Stimulated activated naive B cell treated with anti-CD40 and anti-IgM and Interleukin-4, amounts not matched to agents 10 μg/mL and 1 μg/mL and 100 μg/mL, for 72 hours (primary cell): ENCODE measurements around the gene ACBD4.

Experiments
- ATAC-seq, 2 donors: fragments of 150-1000 bp; cut with Tn5 transposase; replicated peaks; 2 replicates each; pipeline ENCODE4 v1.10.0; 2021; ENCODE audit warnings: moderate library complexity in 1 of 2
- DNase-seq: peaks from one replicate; pipeline ENCODE4 v3.0.0; 2021
- H3K27ac Mint-ChIP-seq: one replicate; pipeline ENCODE4 v1.8.0; 2022; ENCODE audit warnings: mild to moderate bottlenecking, mixed read lengths
- H3K27me3 Mint-ChIP-seq, 2 donors: one replicate each; pipeline ENCODE4 v1.8.0; 2022; ENCODE audit warnings: mixed read lengths in 2 of 2
- H3K36me3 Mint-ChIP-seq, 2 donors: one replicate each; pipeline ENCODE4 v1.8.0; 2022; ENCODE audit warnings: mixed read lengths in 2 of 2, mild to moderate bottlenecking in 1 of 2
- H3K4me1 Mint-ChIP-seq, 2 donors: one replicate each; pipeline ENCODE4 v1.8.0; 2022; ENCODE audit warnings: mixed read lengths in 2 of 2, mild to moderate bottlenecking in 1 of 2
- H3K4me3 Mint-ChIP-seq, 2 donors: one replicate each; pipeline ENCODE4 v1.8.0; 2022; ENCODE audit warnings: mild to moderate bottlenecking in 2 of 2, mixed read lengths in 2 of 2, moderate library complexity in 1 of 2
- H3K9me3 Mint-ChIP-seq, 2 donors: one replicate each; pipeline ENCODE4 v1.8.0; 2022; ENCODE audit warnings: mixed read lengths in 2 of 2, mild to moderate bottlenecking in 1 of 2

ACBD4 gene

DNA sequence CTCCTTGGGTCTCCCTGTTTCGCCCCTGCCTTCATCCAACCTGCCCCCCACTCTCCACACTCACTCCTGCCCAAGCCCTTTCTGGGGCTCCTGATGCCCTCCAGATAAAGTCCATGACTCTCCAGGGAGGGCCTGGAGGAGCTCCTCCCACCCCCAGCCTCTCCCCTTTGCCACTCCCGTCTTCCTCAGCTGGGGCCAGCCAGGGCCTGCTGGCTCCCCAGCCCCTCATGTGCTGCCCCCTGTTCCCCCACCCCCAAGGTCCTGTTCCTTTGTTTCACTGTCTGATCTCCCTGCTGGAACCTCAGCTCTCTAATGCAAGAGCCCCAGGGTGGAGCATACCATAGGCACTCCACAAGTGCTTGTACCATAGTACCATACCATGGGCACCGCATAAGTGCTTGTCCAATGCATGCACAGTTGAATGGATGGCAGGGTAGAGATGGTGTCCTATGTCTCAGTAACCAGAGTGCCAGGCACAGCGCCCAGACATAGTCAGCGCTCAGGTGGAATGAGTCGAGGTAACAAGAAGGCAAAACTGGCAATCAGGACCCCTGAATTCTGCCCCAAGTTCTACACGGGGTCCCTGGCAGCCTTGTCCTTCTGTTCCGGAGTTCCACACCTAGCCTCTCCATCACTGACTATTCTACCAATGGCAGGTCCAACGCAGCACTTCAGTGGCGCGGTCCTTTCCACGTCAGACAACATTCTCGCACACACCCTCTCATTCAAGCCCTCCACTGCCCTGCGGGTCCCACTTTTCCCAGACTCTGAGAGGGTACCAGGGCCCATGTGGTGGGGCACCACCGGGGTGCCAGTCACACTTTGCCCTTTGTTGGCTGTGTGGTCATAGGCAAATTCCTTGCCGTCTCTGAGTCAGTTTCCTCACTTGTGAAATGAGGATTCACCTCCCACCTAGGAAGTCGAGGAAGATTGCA, 4.5 kb upstream of the ACBD4 start:
- H3K36me3 Mint-ChIP-seq = no peaks in the 10 kb centered on the region
- H3K27ac Mint-ChIP-seq = no peak overlapping the region
- DNase-seq (no peak), ATAC-seq (no peak)
- H3K4me1 Mint-ChIP-seq = peaks cover 3 to 23% of the 10 kb centered on the region in 2 donors
- H3K27me3 Mint-ChIP-seq = peaks cover 10 to 17% of the 10 kb centered on the region in 2 donors
- H3K4me3 Mint-ChIP-seq = no peak overlapping the region
- no peaks in the 10 kb centered on the region for H3K9me3 Mint-ChIP-seq

DNA sequence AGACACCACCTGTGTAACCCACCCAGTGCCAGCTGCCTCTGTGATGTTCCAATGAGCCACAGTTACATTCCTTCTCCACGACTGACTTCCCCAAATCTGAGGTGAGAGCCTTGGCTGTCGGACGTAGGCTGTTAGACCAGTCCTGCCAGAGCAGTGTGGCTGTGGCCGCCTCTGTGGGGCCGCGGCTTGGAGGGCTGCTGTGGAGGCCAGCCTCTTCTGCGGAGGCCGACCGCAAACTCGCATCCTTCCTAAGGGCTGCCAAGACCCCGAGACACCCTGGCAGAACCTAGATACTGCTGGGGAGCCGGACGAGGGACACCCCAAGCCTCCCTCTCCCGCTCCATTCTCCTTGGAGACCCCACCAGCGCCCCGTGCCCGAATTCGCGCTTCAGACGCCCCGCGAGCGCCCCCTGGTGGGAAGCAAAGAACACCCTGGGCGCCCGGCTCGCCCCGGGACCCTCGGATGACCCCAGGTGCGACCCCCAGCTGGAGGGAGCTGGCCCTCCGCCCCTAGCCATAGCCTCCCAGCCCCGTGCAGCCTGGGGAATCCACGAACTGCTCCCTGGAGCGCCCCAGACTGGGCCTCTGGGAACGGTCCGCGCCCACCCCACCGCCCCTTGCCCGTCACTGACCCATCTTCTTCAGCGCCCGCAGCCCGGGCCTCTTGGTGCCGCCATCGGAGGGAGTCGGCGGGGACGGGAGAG, 3.7 kb upstream of the ACBD4 start:
- DNase-seq = peak; percentile 36
- Mint-ChIP-seq H3K36me3 (no peaks in the 10 kb centered on the region), H3K9me3 (no peaks in the 10 kb centered on the region), H3K27me3 (peaks cover 10 to 17% of the 10 kb centered on the region in 2 donors), H3K4me3 (peak overlapping the region; percentile 83 to 93), H3K4me1 (peaks cover 8 to 31% of the 10 kb centered on the region in 2 donors), H3K27ac (peak overlapping the region; percentile 56)
- ATAC-seq = peak in 1 of 2 donors; percentile 0

DNA sequence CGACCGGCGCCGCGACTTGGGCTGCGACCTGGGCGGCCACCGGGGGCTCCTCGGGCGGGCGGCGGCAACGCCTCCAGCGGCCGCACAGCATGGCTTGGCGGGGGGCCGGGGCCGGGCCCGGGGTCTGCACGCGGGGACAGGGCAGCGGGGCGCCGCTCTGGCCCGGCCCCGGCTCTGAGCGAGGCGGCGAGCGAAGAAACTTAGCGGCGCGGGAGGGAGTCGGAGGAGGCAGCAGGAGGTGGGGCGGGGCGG, 3.2 kb upstream of the ACBD4 start, which contains the start of gene PLCD3:
Gene PLCD3, minus strand, starts transcription at position 196 of the 252 bp plus-strand sequence. Its CDS starts 105 bp downstream, at position 91.
- DNase-seq = no peak
- peaks cover 10 to 17% of the 10 kb centered on the region in 2 donors for H3K27me3 Mint-ChIP-seq
- no peak for ATAC-seq
- no peaks in the 10 kb centered on the region for H3K9me3 Mint-ChIP-seq
- H3K4me3 Mint-ChIP-seq = peak within 1 kb of the TSS; percentile 83 to 93
- H3K4me1 Mint-ChIP-seq = peaks cover 8 to 36% of the 10 kb centered on the region in 2 donors
- peak within 1 kb of the TSS; percentile 91 for H3K27ac Mint-ChIP-seq
- H3K36me3 Mint-ChIP-seq = no peaks in the 10 kb centered on the region

DNA sequence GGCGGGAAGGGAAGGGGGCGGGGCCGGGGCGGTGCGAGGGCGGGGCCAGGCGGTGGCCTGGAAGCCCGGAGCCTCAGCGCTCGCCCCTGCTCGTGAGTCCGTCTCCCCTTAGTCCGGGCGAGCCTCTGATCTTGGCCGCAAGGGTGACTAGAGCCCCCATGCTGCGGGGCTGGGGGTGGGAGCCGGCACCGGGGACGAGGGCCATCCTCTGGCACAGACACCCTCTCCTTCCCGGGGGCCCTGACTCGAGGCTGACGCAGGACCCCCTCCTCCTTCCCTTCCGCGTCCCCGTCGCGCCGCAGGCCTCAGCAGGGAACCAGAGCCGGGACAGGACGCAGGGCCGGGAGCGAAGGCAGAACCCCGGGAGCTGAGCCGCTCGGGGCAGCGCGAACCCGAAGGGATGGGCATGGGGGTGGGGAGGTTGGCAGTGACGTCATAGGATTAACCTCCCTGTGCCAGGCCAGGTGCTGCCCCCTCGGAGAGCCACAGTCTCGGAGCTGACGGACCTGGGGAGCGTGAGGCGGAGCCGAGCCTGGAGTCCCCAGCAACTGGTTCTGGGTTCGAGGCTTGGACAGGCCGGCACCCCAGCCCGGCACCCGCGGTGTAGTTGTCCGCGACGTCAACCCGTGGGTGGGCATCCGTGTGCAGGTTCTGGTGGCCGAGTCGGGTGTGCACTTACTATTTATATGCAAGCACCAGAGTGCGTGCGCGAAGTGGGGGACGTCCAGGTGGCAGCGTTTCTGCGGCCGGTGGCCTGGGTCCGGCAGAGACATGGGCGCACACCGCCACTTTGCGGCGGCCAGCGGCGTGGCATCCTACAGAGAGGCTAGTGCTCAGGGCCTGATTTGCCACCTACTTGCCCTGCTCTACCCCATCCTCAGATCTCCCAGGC, 2.7 kb upstream of the ACBD4 start:
- Mint-ChIP-seq H3K4me1 (peaks cover 8 to 37% of the 10 kb centered on the region in 2 donors), H3K4me3 (peak overlapping the region; percentile 83 to 93), H3K9me3 (no peaks in the 10 kb centered on the region), H3K36me3 (no peaks in the 10 kb centered on the region), H3K27me3 (peaks cover 10 to 17% of the 10 kb centered on the region in 2 donors), H3K27ac (peak overlapping the region; percentile 91)
- DNase-seq (peak; percentile 72), ATAC-seq (peak; percentile 55 to 59)

DNA sequence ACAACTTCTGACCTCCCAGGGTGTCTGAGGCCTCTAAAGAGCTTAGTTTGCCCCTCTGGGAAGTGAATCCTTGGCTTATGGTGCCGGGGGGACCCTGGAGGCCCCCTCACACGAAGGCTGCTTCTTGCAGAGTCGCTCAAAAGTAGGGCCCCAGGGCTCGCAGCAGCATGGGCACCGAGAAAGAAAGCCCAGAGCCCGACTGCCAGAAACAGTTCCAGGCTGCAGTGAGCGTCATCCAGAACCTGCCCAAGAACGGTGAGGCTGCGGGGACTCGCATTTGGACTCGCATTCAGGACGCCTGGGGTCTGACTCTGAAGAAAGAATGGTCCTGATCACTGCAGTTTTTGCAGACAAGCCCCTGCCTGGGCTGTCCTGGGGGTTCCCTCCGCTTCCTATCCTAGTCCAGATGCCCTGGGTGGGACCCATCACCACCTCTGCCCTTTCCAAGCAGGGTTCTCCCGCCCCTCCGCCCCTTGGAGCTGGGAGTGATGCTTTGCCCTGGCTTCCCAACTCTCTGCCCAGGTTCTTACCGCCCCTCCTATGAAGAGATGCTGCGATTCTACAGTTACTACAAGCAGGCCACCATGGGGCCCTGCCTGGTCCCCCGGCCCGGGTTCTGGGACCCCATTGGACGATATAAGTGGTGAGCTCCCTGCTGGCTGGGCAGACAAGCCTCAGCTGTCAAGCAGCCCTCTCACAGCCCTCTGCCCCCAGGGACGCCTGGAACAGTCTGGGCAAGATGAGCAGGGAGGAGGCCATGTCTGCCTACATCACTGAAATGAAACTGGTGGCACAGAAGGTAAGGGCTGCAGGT, 698 bp downstream of the ACBD4 start:
- DNase-seq = no peak
- Mint-ChIP-seq H3K27me3 (peaks cover 3 to 5% of the 10 kb centered on the region in 2 donors), H3K4me1 (peaks cover 12 to 37% of the 10 kb centered on the region in 2 donors), H3K27ac (peak overlapping the region; percentile 85), H3K9me3 (no peaks in the 10 kb centered on the region), H3K4me3 (peak overlapping the region; percentile 92 to 93), H3K36me3 (peaks cover 8 to 11% of the 10 kb centered on the region in 2 donors)
- no peak for ATAC-seq

DNA sequence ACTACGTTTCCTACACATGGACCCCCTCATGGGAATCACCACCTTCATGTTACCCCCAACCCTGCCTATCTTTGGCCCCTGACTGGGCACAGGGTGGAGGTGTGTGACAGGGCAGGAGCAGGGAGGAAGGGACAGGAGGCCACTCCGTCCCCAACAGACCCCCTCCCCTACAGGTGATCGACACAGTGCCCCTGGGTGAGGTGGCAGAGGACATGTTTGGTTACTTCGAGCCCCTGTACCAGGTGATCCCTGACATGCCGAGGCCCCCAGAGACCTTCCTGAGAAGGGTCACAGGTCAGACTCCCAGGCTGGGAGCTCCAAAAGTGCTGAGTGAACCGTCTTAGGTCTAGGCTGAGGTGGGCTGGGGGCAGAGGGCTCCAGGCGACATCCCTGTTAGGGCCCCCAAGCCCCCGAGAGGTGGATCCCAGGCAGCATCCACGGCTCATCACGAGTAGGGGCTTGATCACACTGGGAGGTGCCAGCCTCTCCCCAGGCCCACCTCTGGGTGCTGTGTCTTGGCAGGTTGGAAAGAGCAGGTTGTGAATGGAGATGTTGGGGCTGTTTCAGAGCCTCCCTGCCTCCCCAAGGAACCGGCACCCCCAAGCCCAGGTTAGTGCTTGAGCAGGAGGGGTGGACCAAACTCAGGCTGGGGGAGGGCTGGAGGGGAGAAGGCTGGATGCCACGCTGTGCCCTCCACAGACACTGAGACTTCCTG, 1.5 kb downstream of the ACBD4 start:
- no peaks in the 10 kb centered on the region for H3K27me3 Mint-ChIP-seq
- peaks cover 8 to 11% of the 10 kb centered on the region in 2 donors for H3K36me3 Mint-ChIP-seq
- no peak overlapping the region for H3K27ac Mint-ChIP-seq
- H3K9me3 Mint-ChIP-seq = no peaks in the 10 kb centered on the region
- peak overlapping the region; percentile 92 to 93 for H3K4me3 Mint-ChIP-seq
- ATAC-seq = no peak
- H3K4me1 Mint-ChIP-seq = peaks cover 12 to 37% of the 10 kb centered on the region in 2 donors
- DNase-seq = no peak

DNA sequence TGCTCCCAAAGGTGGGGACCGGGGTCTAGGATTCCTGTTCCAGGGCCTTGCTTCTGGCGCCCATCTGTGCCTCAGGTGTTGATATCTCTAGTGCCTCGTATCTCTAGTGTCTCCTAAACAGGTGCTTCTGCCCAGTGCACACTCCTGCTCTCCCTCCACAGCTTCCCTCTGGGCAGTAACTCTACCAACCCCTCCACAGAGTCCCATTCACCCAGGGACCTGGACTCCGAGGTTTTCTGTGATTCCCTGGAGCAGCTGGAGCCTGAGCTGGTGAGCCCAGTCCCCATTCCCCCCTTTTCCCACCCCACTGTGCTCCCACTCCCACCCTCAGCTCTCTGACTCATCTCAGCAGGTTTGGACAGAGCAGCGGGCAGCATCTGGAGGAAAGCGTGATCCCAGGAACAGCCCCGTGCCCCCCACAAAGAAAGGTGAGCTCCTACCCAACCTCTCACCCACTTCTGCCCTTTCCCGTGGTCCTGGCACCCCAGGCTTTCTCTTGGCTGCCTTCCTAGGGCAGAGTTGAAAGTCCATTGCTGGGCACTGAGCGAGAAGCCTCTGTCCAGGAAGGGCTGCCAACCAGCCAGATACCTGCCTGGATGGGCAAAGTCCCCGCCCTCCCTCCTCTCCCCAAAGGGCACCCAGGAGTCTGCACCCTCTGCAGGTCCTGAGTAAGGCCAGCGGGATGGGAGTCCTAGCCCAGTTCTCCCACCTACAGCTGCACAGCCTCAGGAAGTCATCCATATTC, 2.2 kb downstream of the ACBD4 start:
- peaks cover 8 to 11% of the 10 kb centered on the region in 2 donors for H3K36me3 Mint-ChIP-seq
- H3K27ac Mint-ChIP-seq = no peak overlapping the region
- no peak for ATAC-seq
- H3K9me3 Mint-ChIP-seq = no peaks in the 10 kb centered on the region
- peaks cover 12 to 34% of the 10 kb centered on the region in 2 donors for H3K4me1 Mint-ChIP-seq
- H3K4me3 Mint-ChIP-seq = no peak overlapping the region
- DNase-seq = no peak
- no peaks in the 10 kb centered on the region for H3K27me3 Mint-ChIP-seq

DNA sequence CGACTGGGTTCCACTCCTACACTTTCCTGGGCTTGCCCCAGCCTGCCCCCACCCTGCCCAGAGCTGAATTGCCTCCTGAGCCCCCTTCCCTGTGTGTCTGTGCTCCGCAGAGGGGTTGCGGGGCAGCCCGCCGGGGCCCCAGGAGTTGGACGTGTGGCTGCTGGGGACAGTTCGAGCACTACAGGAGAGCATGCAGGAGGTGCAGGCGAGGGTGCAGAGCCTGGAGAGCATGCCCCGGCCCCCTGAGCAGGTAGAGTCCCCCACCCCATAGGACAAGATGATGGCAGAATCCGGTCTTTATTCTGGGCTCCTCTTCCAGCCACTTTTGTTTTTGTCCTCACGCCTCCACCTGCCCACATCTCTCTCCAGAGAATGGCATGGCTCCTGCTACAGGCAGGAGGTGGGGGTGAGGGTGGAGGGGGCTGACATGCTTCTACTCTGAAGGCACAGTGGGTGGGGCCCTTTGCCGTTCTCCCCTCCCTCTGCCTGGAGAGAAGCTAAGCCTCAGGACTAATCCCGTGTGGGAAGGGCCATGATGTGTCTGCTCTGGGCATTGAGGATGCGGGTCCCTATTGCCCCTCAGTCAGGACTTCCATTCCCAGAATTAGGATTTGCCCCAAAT, 3.5 kb downstream of the ACBD4 start:
- H3K27me3 Mint-ChIP-seq = no peaks in the 10 kb centered on the region
- DNase-seq (no peak), ATAC-seq (no peak)
- no peak overlapping the region for H3K27ac Mint-ChIP-seq
- no peak overlapping the region for H3K4me3 Mint-ChIP-seq
- peaks cover 9 to 11% of the 10 kb centered on the region in 2 donors for H3K36me3 Mint-ChIP-seq
- no peaks in the 10 kb centered on the region for H3K9me3 Mint-ChIP-seq
- peaks cover 17 to 37% of the 10 kb centered on the region in 2 donors for H3K4me1 Mint-ChIP-seq

DNA sequence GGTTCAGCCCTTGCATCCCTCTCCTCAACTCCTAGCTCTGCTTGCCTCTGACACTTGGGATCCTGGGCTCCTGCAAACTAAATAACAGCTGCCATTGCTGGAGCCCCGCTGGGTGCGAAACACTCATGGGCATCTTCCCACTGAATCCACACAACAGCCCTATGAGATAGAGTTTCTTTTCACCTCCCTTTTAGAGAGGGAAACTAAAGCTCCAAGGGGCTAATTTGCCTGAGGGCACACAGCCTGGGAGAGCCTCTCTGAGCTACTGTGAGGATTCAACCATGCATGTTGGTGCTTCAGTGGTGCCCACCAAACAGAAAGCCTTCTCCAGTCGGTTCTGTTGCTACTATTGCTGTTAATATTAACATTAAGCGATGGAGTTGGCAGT, 4.0 kb downstream of the ACBD4 start:
- Mint-ChIP-seq H3K4me3 (no peak overlapping the region), H3K27ac (no peak overlapping the region), H3K9me3 (no peaks in the 10 kb centered on the region), H3K27me3 (no peaks in the 10 kb centered on the region), H3K36me3 (peaks cover 9 to 11% of the 10 kb centered on the region in 2 donors), H3K4me1 (peaks cover 18 to 42% of the 10 kb centered on the region in 2 donors)
- DNase-seq (no peak), ATAC-seq (no peak)

DNA sequence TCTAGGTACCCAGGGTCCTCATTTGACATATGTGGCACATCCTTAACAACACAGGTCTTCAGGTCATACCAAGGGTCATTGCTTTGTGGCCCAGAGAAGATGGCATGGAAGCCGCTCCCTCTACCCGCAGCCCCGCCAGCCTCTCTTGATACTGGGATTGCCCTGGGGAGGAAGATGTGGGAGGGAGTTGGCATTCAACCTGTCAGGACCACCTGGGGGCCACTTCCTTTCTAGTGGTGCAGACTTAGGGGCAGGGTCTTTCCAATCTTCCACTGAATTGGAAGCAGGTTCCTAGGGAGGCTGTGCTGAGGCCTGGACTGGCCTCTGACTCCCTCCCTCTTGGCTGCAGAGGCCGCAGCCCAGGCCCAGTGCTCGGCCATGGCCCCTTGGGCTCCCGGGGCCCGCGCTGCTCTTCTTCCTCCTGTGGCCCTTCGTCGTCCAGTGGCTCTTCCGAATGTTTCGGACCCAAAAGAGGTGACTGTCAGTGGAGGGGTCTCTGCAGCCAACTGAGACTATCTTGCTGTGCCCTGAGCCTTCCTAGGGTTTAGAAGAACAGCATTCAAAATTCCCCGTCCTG, 7.7 kb downstream of the ACBD4 start:
- H3K27me3 Mint-ChIP-seq = peaks cover 0 to 1% of the 10 kb centered on the region in 2 donors
- peaks cover 26 to 52% of the 10 kb centered on the region in 2 donors for H3K4me1 Mint-ChIP-seq
- H3K36me3 Mint-ChIP-seq = peaks cover 10 to 22% of the 10 kb centered on the region in 2 donors
- H3K9me3 Mint-ChIP-seq = no peaks in the 10 kb centered on the region
- ATAC-seq (no peak), DNase-seq (no peak)
- peak overlapping the region; percentile 88 for H3K4me3 Mint-ChIP-seq
- H3K27ac Mint-ChIP-seq = peak overlapping the region; percentile 92

DNA sequence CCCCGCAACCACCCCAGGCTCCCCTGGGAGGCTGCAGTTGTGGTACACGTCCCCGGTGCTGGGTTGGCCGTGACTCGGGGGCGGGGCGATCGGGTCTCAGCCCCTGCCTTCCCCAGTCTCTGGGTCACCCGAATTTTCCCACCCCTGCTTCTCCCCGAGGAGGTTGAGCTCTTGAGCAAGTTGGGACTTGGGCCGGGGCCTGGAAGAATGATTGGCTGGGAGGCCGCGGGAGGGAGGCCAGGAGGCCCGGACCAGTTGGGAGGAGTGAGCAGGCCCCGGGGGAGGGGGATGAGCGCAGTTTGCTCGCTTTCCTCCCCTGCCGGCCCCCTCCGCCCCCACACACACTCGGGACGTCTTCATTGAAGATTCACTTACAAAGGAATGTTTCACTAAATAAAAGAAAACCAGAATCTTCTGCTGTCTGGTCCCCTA, 8.3 kb downstream of the ACBD4 start:
- H3K4me1 Mint-ChIP-seq = peaks cover 29 to 57% of the 10 kb centered on the region in 2 donors
- H3K9me3 Mint-ChIP-seq = no peaks in the 10 kb centered on the region
- no peak for ATAC-seq

More for the DNA sequence above, 8.3 kb downstream of the ACBD4 start:
- Mint-ChIP-seq H3K27me3 (peaks cover 0 to 5% of the 10 kb centered on the region in 2 donors), H3K36me3 (peaks cover 13 to 26% of the 10 kb centered on the region in 2 donors), H3K27ac (peak overlapping the region; percentile 92), H3K4me3 (peak overlapping the region; percentile 88)
- DNase-seq = peak; percentile 51
